Prostate gland (tissue), 2 donors: Measurements from ENCODE around the gene MICALL1. TPM values are rescaled to one million over a fixed set of nuclear protein-coding genes. Genes with fewer than 3 reads are reported as not detected.

ENCODE experiments used
- DNase-seq: peaks from one replicate; pipeline ENCODE4 v3.0.0-alpha.2; 2019; ENCODE audit warnings: low spot score
- H3K27ac ChIP-seq, 2 donors: fragments of 200-600 bp; sonication (generic); 2 replicates each; pipeline ENCODE4 v1.5.1; 2017 to 2019
- H3K27me3 ChIP-seq: fragments of 200-600 bp; sonication (generic); replicated peaks from 2 replicates; pipeline ENCODE4 v1.5.1; 2019; ENCODE audit not compliant: insufficient read depth
- H3K36me3 ChIP-seq, 2 donors: fragments of 200-600 bp; sonication (generic); 1 replicate in 1 of 2; 2 replicates in 1 of 2; pipeline versions ENCODE4 v1.5.1 to v1.8.1; 2017 to 2019
- H3K4me1 ChIP-seq: fragments of 200-600 bp; sonication (generic); replicated peaks from 2 replicates; pipeline ENCODE4 v1.5.1; 2019
- H3K4me3 ChIP-seq, 2 donors: fragments of 200-600 bp; sonication (generic); 2 replicates each; pipeline ENCODE4 v1.5.1; 2017 to 2019
- H3K9me3 ChIP-seq: fragments of 200-600 bp; sonication (generic); 2 replicates; pipeline ENCODE4 v1.5.1; 2017
- CTCF ChIP-seq, 4 experiments: fragments of 200-600 bp in 2 of 4; fragments of 450-650 bp in 2 of 4; sonication (generic) in 2 of 4; IDR thresholded peaks; 1 replicate in 3 of 4; 2 replicates in 1 of 4; pipeline ENCODE4 v1.5.1; 2016 to 2019; ENCODE audit warnings: antibody characterized with exemption in 4 of 4, mild to moderate bottlenecking in 2 of 4, moderate library complexity in 2 of 4
- POLR2A ChIP-seq: fragments of 450-650 bp; IDR thresholded peaks from one replicate; pipeline ENCODE4 v1.6.1; 2016; ENCODE audit warnings: antibody characterized with exemption, mild to moderate bottlenecking
- POLR2AphosphoS5 ChIP-seq: sonication (generic); formaldehyde crosslinking; IDR thresholded peaks from one replicate; pipeline ENCODE4 v1.6.1; 2017; ENCODE audit warnings: antibody characterized with exemption
- WGBS: methylation state at CpG from one replicate; pipeline ENCODE4 v1.1.5; 2018; 5-methylcytosine and 5-hydroxymethylcytosine counted together
- intact Hi-C: fragments of 100-400 bp; cut with DNase I; formaldehyde crosslinking; loops from one replicate; pipeline ENCODE4 v1.14.2; 2022
- total RNA-seq, 2 donors: library from RNA; depleted of rRNA; stranded (reverse); fragments of >200 nt; gene quantifications; one replicate each; pipeline ENCODE4 v1.1.0, GENCODE V29; 2016

MICALL1 gene
- total RNA-seq, 2 donors from 2014 or later = 42.8 to 62.8 TPM

DNA sequence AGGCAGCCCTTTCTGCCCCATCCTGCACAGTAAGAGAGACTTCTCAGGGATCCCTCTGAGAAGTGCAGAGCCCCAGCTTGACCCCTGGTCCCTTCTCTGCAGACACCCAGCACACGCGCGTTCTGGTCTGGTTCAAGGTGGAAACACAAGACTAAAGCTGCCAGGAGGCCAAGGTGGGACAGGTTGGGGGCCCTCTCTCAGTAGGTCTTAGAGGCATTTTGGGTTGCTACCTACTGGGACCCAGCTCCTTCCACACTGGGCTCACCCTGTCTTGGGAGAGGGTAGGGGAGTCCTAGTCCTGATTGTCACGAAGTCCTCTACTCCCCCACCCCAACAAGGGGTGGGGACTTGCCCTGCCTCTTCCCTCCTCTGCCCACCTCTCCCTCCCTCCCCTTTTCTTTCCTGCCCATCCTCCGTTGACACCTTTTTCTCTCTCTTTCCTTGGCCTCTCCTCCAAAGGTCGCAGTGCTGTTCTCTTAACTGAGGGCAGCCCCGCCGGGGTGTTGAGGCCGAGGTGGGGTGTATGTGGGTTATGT, 79.0 kb downstream of the MICALL1 start:
- no peaks in the 10 kb centered on the region for H3K27me3 ChIP-seq
- TF ChIP-seq POLR2AphosphoS5 = no peak
- no peak for TF ChIP-seq CTCF (IDR thresholded peaks at IDR 0.05)
- no peak for TF ChIP-seq POLR2A
- 76% methylated on average over 9 of the region's 9 CpGs for WGBS
- H3K4me1 ChIP-seq = no peaks in the 10 kb centered on the region
- H3K27ac ChIP-seq = no peak overlapping the region
- DNase-seq = no peak
- no peak overlapping the region for H3K4me3 ChIP-seq
- no peaks in the 10 kb centered on the region for H3K36me3 ChIP-seq
- intact Hi-C loops = no loop called here
- H3K9me3 ChIP-seq = no peaks in the 10 kb centered on the region

DNA sequence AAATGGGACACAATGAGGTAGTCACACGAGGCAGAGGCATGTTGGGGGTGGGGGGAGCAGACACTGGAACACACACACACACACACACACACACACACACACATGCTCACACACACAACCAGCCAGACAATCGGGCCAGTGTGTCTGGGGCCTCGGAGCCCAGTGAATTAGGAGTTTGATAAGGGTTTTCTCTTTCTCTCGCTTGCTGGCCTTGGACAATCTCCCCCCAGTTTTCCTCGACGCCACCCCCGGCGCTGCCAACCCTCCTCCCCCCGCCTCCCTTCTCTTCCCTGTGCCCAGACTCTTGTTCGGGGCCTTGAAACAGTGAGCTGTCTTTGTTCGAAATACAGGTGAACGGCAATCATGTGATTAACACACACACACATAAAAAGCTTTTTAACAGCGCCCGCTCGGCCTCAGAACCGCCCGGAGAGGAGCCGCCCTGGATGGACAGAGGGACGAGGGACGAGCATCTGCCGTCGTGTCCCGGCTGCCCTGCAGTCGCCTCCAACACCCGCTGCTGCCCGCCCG, 79.7 kb downstream of the MICALL1 start:
- TF ChIP-seq POLR2AphosphoS5 (no peak), POLR2A (no peak), CTCF (IDR thresholded peaks at IDR 0.05) (no peak)
- H3K27ac ChIP-seq = no peak overlapping the region
- H3K4me1 ChIP-seq = no peaks in the 10 kb centered on the region
- DNase-seq = no peak
- intact Hi-C loops = no loop called here
- 72% methylated on average over 27 of the region's 27 CpGs for WGBS
- H3K27me3 ChIP-seq = no peaks in the 10 kb centered on the region
- H3K9me3 ChIP-seq = no peaks in the 10 kb centered on the region
- no peak overlapping the region for H3K4me3 ChIP-seq
- no peaks in the 10 kb centered on the region for H3K36me3 ChIP-seq

DNA sequence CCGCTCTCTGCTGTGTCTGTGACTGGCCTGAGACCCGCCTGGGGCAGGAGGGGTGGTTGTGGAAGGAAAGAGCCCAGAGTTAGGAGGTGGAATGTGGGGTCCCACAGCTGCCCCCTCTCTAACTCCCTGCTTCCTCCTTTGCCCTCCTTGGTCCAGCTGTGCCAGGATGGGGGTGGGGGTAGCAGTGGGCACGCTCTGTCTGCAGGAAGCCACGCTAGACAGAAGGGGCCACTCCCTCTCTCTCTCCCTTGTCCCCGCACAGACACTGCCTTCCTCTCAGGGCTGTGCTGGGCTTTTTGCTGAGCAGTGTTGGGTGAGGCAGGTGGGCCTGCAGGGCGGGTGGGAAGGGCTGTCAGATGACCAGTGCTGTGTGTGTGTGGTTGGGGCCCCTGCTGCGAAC, 80.3 kb downstream of the MICALL1 start:
- Histone ChIP-seq H3K9me3 (no peaks in the 10 kb centered on the region), H3K4me1 (no peaks in the 10 kb centered on the region), H3K27me3 (no peaks in the 10 kb centered on the region), H3K27ac (no peak overlapping the region), H3K4me3 (no peak overlapping the region), H3K36me3 (no peaks in the 10 kb centered on the region)
- 86% methylated on average over 7 of the region's 7 CpGs for WGBS
- DNase-seq = no peak
- intact Hi-C loops = no loop called here
- TF ChIP-seq CTCF (IDR thresholded peaks at IDR 0.05) = no peak
- no peak for TF ChIP-seq POLR2AphosphoS5

DNA sequence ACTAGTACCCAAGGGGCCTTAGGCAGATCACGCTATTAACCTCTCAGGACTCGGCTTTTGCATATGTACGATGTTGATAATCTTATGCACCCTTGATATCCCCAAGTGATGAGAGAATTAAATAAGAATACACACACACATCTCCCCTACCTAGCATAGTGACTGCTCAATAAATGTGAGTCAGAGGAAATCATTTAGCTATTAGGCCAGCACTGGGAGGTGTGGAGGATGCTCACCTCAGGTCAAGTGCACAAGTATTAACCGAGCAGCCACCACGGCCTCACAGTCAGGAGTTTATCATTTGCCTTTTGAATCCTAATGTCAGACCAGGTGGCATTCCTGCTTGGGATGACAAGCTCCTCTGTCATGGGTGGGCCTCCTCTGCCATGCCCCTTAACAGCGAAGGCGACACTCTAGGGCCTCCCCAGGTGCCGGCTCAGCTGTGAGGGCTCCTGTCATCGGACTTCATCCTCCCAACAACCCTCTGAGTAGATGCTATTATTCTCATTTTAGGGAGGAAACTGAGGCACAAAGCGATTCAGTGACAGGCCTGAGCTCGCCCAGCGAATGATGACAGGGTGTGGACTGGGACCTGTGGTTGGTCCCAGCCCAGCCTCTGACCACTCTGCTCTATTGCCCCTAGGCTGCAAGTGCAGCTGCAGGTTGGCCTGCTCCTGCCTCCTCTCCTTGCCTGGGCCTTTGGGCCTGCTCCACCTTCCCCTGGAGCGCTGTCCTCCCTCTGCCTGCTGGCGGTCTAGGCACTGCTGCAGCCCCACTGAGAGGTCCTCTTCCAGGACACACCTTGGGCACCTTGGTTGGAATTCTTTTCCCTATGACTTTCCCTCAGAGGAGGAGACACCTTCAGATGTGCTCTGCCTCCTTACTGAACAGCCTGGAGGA, 83.3 kb downstream of the MICALL1 start:
- no peak overlapping the region for H3K4me3 ChIP-seq
- H3K27me3 ChIP-seq = no peaks in the 10 kb centered on the region
- 92% methylated on average over 14 of the region's 14 CpGs for WGBS
- TF ChIP-seq POLR2A = no peak
- no peaks in the 10 kb centered on the region for H3K4me1 ChIP-seq
- intact Hi-C loops = no loop called here
- H3K36me3 ChIP-seq = no peaks in the 10 kb centered on the region
- DNase-seq = no peak
- no peaks in the 10 kb centered on the region for H3K9me3 ChIP-seq
- no peak overlapping the region for H3K27ac ChIP-seq

- H3K9me3 ChIP-seq = no peaks in the 10 kb centered on the region
- H3K27me3 ChIP-seq = no peaks in the 10 kb centered on the region
- intact Hi-C loops = no loop called here
- WGBS = 67% methylated on average over 5 of the region's 5 CpGs
- DNase-seq = no peak
- no peaks in the 10 kb centered on the region for H3K36me3 ChIP-seq
- TF ChIP-seq POLR2A (no peak), CTCF (IDR thresholded peaks at IDR 0.05) (no peak), POLR2AphosphoS5 (no peak)
- no peak overlapping the region for H3K27ac ChIP-seq
- no peaks in the 10 kb centered on the region for H3K4me1 ChIP-seq
- H3K4me3 ChIP-seq = no peak overlapping the region
These were observed 84.2 kb downstream of the MICALL1 start for GRCh38 chr22:37990301-37990700.
